ENCODE data around the gene PNRC1.
"Not testable (repeated sequence)": the region's sequence is repeated elsewhere in the genome, so short reads cannot be mapped to it uniquely, and the experiment has no call there.

The PNRC1 gene

DNA sequence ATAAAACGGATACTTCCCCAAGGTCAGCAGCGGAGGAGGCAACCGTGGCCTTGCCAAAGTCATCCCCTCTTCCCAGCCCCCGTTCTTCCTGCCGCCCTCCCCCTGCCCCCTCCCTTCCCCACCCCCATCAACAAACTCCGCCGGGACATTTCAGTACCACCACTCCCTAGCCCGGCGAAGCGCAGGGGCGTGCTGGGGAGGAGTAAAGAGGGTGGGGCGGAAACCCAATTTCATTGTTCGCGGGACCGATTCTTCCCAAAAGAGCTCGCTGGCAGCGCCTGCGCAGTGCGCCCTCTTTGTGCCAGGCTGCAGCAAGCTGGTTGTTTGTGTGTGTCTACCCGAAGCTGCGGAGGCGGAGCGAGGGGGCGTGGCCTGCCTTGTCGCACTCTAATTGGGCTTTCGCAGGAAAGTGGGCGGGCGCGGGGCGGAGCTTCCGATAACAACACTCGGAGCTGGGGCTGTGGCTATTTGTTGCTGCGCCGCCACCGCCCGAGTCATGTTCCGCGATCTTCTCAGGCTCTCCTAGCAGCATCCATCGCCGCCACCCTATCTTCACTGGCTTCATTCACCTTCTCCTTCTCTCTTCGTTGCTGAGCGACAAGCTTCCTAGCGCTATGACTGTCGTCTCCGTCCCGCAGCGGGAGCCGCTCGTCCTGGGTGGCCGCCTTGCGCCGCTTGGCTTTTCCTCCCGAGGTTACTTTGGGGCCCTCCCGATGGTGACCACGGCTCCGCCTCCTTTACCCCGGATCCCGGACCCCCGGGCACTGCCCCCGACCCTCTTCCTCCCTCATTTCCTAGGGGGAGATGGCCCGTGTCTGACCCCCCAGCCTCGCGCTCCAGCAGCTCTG lies at the start of gene PNRC1:
PNRC1 (plus strand) TSS at position 471 of the 848 bp plus-strand sequence; CDS start at position 615, 144 bp downstream.
- DNase-seq (ENCODE audit: low spot score): peak; percentile 96
- TF ChIP-seq, protein P1, sequence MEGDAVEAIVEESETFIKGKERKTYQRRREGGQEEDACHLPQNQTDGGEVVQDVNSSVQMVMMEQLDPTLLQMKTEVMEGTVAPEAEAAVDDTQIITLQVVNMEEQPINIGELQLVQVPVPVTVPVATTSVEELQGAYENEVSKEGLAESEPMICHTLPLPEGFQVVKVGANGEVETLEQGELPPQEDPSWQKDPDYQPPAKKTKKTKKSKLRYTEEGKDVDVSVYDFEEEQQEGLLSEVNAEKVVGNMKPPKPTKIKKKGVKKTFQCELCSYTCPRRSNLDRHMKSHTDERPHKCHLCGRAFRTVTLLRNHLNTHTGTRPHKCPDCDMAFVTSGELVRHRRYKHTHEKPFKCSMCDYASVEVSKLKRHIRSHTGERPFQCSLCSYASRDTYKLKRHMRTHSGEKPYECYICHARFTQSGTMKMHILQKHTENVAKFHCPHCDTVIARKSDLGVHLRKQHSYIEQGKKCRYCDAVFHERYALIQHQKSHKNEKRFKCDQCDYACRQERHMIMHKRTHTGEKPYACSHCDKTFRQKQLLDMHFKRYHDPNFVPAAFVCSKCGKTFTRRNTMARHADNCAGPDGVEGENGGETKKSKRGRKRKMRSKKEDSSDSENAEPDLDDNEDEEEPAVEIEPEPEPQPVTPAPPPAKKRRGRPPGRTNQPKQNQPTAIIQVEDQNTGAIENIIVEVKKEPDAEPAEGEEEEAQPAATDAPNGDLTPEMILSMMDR (IDR thresholded peaks at IDR 0.05; ENCODE audit: extremely low read depth, insufficient read depth, missing control alignments): no peak
- in situ Hi-C loops (cut with MboI; ENCODE audit: low pct_unique_long_range_greater_than_20kb, low sequenced_read_pairs, unreplicated experiment): no loop called here

GRCh38 chr6:89032599-89032998 lies 48.0 kb upstream of the PNRC1 start:
- TF ChIP-seq, protein P1 (IDR thresholded peaks at IDR 0.05; ENCODE audit: extremely low read depth, insufficient read depth, missing control alignments): no peak
- in situ Hi-C loops (cut with MboI; ENCODE audit: low pct_unique_long_range_greater_than_20kb, low sequenced_read_pairs, unreplicated experiment): no loop called here
- DNase-seq (ENCODE audit: low spot score): no peak

DNA sequence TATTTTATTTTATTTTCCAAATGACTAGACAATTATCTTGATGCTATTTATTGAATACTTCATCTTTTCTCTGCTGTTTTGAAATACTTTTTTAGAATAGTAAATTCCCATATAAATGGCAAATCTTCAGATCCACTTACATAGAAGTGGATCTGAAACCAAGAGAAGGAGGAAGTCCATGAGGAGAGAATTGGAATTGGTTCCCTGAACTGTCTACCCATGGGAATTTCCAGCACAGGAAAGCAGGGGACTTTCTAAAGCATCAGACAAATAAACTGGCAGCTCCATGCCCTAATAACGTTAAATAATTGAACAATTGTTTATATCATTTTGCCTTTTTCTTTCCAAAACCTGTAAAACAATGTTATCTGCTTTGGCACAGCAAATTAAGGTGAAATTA lies 47.1 kb upstream of the PNRC1 start:
- no peak for DNase-seq (ENCODE audit: low spot score)
- TF ChIP-seq, protein P1 (IDR thresholded peaks at IDR 0.05; ENCODE audit: extremely low read depth, insufficient read depth, missing control alignments): no peak
- in situ Hi-C loops (cut with MboI; ENCODE audit: low pct_unique_long_range_greater_than_20kb, low sequenced_read_pairs, unreplicated experiment): no loop called here

GRCh38 chr6:89034116-89034515 lies 46.4 kb upstream of the PNRC1 start:
- in situ Hi-C loops (cut with MboI; ENCODE audit: low pct_unique_long_range_greater_than_20kb, low sequenced_read_pairs, unreplicated experiment); DNase-seq (ENCODE audit: low spot score): not testable (repeated sequence)

GRCh38 chr6:89034586-89035251 lies 45.8 kb upstream of the PNRC1 start:
- in situ Hi-C loops (cut with MboI; ENCODE audit: low pct_unique_long_range_greater_than_20kb, low sequenced_read_pairs, unreplicated experiment): no loop called here
- no peak for DNase-seq (ENCODE audit: low spot score)
- TF ChIP-seq, protein P1 (IDR thresholded peaks at IDR 0.05; ENCODE audit: extremely low read depth, insufficient read depth, missing control alignments): no peak

DNA sequence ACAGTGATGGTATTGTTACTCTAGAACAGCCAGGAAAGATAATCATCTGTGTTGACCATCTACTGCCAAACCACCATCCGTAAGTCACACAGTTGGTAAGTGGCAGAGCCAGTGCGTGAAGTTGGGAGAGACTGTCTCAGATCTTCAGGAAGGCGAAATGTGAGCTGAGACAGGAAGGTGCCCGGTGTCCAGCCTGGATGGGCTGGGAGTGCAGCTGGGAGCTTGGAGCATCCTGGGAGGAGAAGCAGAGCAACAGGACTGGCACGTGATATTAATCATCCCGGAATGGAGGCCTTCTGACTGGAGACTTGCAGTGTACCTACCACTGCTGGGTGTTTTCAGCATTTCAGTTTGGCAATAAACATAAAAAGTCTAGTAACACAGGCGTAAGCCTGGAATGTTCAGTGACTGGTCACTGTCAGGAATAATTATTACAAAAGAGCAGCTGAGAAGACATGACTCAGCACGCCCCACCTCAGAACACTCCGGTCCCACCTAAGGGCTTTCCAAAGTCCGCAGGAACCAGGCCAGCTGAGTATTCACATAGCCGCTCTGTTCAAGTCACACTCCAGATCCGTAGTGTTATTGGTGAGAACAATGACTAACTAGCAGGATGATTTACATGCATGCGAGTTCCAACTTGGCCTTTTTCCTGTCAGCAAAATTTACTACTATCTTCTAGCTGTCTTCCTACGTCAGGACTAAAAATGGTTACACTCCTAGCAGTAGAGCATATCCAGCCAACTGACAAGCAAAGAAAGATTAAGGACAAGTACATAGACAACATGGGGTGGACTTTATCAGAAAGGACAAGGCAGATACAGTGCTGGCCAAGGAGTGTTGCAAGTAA lies 45.1 kb upstream of the PNRC1 start:
- TF ChIP-seq, protein P1 (IDR thresholded peaks at IDR 0.05; ENCODE audit: extremely low read depth, insufficient read depth, missing control alignments): no peak
- DNase-seq (ENCODE audit: low spot score): no peak
- in situ Hi-C loops (cut with MboI; ENCODE audit: low pct_unique_long_range_greater_than_20kb, low sequenced_read_pairs, unreplicated experiment): no loop called here

Data from GM13977 (cell line).